CD14-positive monocyte (primary cell): ENCODE data around the gene RTRAF. TPM values are rescaled to one million over a fixed set of nuclear protein-coding genes. Genes with fewer than 3 reads are reported as not detected.

Source experiments
- DNase-seq, 3 donors: peaks; one replicate each; pipeline ENCODE4 v3.0.0-alpha.2; 2011 to 2022
- H2AFZ ChIP-seq: 2 replicates; pipeline ENCODE4 v1.6.0; 2012; ENCODE audit warnings: mild to moderate bottlenecking, low read depth, low read length, inconsistent platforms; ENCODE audit not compliant: insufficient read depth, poor library complexity, severe bottlenecking
- H3K27ac ChIP-seq, 2 donors: 1 replicate in 1 of 2; 2 replicates in 1 of 2; pipeline ENCODE4 v1.5.1; 2012 to 2013; ENCODE audit warnings: low read length in 2 of 2, control low read depth in 1 of 2, inconsistent platforms in 1 of 2, low read depth in 1 of 2, mild to moderate bottlenecking in 1 of 2
- H3K27me3 ChIP-seq, 2 donors: one replicate each; pipeline versions ENCODE4 v1.6.0 to v1.6.1; 2011 to 2013; ENCODE audit warnings: low read length in 2 of 2; ENCODE audit not compliant: control insufficient read depth in 2 of 2, insufficient read depth in 2 of 2
- H3K36me3 ChIP-seq, 2 donors: replicated peaks in 1 of 2; 1 replicate in 1 of 2; 2 replicates in 1 of 2; pipeline versions ENCODE4 v1.5.1 to v1.6.1; 2012 to 2013; ENCODE audit warnings: low read length in 2 of 2, control low read depth in 1 of 2, inconsistent platforms in 1 of 2, mild to moderate bottlenecking in 1 of 2; ENCODE audit not compliant: insufficient read depth in 2 of 2, control insufficient read depth in 1 of 2
- H3K4me1 ChIP-seq, 2 donors: 1 replicate in 1 of 2; 2 replicates in 1 of 2; pipeline versions ENCODE4 v1.5.1 to v1.6.1; 2012 to 2013; ENCODE audit warnings: low read length in 2 of 2, control low read depth in 1 of 2, inconsistent platforms in 1 of 2, mild to moderate bottlenecking in 1 of 2, moderate library complexity in 1 of 2; ENCODE audit not compliant: insufficient read depth in 2 of 2, control insufficient read depth in 1 of 2
- H3K4me2 ChIP-seq: replicated peaks from 2 replicates; pipeline ENCODE3; 2012; ENCODE audit warnings: low read length, moderate library complexity, mild to moderate bottlenecking; ENCODE audit not compliant: poor library complexity, severe bottlenecking; ENCODE audit errors: extremely low read depth
- H3K4me3 ChIP-seq, 3 experiments: fragments of 200-600 bp in 1 of 3; sonication (generic) in 1 of 3; replicated peaks in 1 of 3; 1 replicate in 2 of 3; 2 replicates in 1 of 3; pipeline ENCODE4 v1.5.1; 2011 to 2013; ENCODE audit warnings: low read length in 3 of 3, mild to moderate bottlenecking in 3 of 3, control low read depth in 2 of 3, low read depth in 2 of 3, inconsistent platforms in 1 of 3, moderate library complexity in 1 of 3
- H3K79me2 ChIP-seq: 2 replicates; pipeline ENCODE4 v1.6.0; 2012; ENCODE audit warnings: mild to moderate bottlenecking, control low read depth, inconsistent platforms, low read length, moderate library complexity; ENCODE audit not compliant: insufficient read depth
- H3K9ac ChIP-seq: 2 replicates; pipeline ENCODE4 v1.6.0; 2017; ENCODE audit warnings: low read length, mild to moderate bottlenecking; ENCODE audit not compliant: insufficient read depth, poor library complexity, severe bottlenecking
- H3K9me3 ChIP-seq, 2 donors: replicated peaks in 1 of 2; 1 replicate in 1 of 2; 2 replicates in 1 of 2; pipeline versions ENCODE4 v1.5.1 to v1.6.1; 2012 to 2013; ENCODE audit warnings: low read length in 2 of 2, control low read depth in 1 of 2; ENCODE audit not compliant: control insufficient read depth in 1 of 2, insufficient read depth in 1 of 2
- H4K20me1 ChIP-seq: 2 replicates; pipeline ENCODE4 v1.6.0; 2012; ENCODE audit warnings: mild to moderate bottlenecking, low read length, control low read depth, moderate library complexity; ENCODE audit not compliant: insufficient read depth
- H3K27ac Mint-ChIP-seq, 7 donors: one replicate each; pipeline ENCODE4 v1.8.0; 2020; ENCODE audit warnings: mild to moderate bottlenecking in 7 of 7, mixed read lengths in 7 of 7, moderate library complexity in 6 of 7, inconsistent platforms in 2 of 7
- H3K27me3 Mint-ChIP-seq, 3 donors: one replicate each; pipeline ENCODE4 v1.8.0; 2021 to 2022; ENCODE audit warnings: low read depth in 3 of 3, mild to moderate bottlenecking in 3 of 3, mixed read lengths in 3 of 3, moderate library complexity in 3 of 3, inconsistent platforms in 1 of 3
- H3K36me3 Mint-ChIP-seq, 2 donors: one replicate each; pipeline ENCODE4 v1.8.0; 2020; ENCODE audit warnings: mixed read lengths in 2 of 2, inconsistent platforms in 1 of 2, mild to moderate bottlenecking in 1 of 2
- H3K4me1 Mint-ChIP-seq: one replicate; pipeline ENCODE4 v1.8.0; 2020; ENCODE audit warnings: mild to moderate bottlenecking, mixed read lengths
- H3K4me3 Mint-ChIP-seq, 2 donors: one replicate each; pipeline ENCODE4 v1.8.0; 2020; ENCODE audit warnings: mild to moderate bottlenecking in 2 of 2, mixed read lengths in 2 of 2, moderate library complexity in 1 of 2
- H3K9me3 Mint-ChIP-seq, 7 donors: one replicate each; pipeline ENCODE4 v1.8.0; 2020 to 2022; ENCODE audit warnings: mixed read lengths in 7 of 7, mild to moderate bottlenecking in 6 of 7, moderate library complexity in 6 of 7, inconsistent platforms in 2 of 7
- WGBS: methylation state at CpG from one replicate; pipeline ENCODE4 v1.1.5; 2013; ENCODE audit warnings: missing lambda C conversion rate; ENCODE audit not compliant: insufficient coverage; 5-methylcytosine and 5-hydroxymethylcytosine counted together
- intact Hi-C, 2 donors: fragments of 100-400 bp; cut with micrococcal nuclease; formaldehyde crosslinking; loops; one replicate each; pipeline versions ENCODE4 v1.15.0 to v1.15.1; 2023
- polyA plus RNA-seq, 3 donors: library from polyadenylated mRNA; depleted of rRNA in 1 of 3; unstranded in 2 of 3; stranded (reverse) in 1 of 3; fragments of 300-500 nt in 2 of 3; fragments of >200 nt in 1 of 3; fragmentation: Illumina TruSeq in 2 of 3; gene quantifications; 1 replicate in 2 of 3; 2 replicates in 1 of 3; pipeline ENCODE4 v1.2.3, GENCODE V29; 2012 to 2021
- TF ChIP-seq, protein P1 (sequence below): fragments of 200-600 bp; IDR thresholded peaks from one replicate; pipeline ENCODE4 v1.8.0; 2022; ENCODE audit warnings: antibody characterized with exemption, mild to moderate bottlenecking

RTRAF gene
- polyA plus RNA-seq, 3 donors: 51.6 to 152 (median 149) TPM

DNA sequence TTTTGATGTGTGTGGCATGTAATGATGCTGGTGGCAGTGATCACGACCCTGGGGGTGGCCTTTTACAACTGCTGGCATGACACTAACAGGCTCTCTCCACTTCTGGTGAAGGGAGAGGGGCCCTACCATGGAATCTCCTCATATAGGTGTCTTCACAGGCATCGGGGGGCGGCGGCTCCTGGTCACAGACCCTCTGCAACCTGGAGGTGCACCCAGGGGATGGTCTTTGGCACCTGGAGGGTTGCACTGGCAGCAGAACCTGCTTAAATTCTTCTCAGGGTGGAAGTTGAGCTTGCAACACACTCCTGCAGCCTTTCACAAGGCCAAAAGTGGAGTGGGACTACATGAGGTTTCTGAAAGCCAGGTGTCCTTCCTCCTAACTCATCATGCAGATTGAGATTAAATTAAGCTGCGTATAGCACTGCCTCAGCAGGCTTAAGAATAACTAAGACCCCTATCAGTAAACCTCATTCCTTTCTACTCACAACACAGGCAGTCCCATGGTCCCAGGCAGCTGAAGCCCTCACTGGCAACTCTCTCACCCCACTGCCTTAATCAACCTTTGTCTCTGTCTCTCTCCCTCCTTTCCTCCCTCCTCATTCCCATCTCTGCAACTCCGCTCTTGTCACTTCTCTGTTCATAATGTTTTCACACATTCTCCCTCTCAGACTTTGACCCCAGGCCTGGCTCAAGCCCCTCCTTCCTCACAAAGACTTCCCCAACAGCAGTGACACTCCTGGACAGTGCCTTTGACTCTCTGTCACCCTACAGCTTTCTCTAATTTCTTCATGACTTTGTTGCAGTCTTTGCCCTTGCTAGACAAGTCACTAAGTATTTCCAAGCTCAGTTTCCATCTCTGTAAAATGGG is 60.6 kb downstream of the RTRAF start:
- Mint-ChIP-seq H3K9me3 (peaks cover 0 to 1% (median 0%) of the 10 kb centered on the region in 7 donors), H3K4me3 (no peak overlapping the region), H3K4me1 (no peaks in the 10 kb centered on the region), H3K27me3 (peaks cover 1 to 6% (median 2%) of the 10 kb centered on the region in 3 donors), H3K36me3 (no peaks in the 10 kb centered on the region), H3K27ac (no peak overlapping the region)
- Histone ChIP-seq H3K9ac (no peak overlapping the region), H3K4me1 (no peaks in the 10 kb centered on the region), H3K36me3 (no peaks in the 10 kb centered on the region), H4K20me1 (no peaks in the 10 kb centered on the region), H3K79me2 (no peaks in the 10 kb centered on the region), H2AFZ (no peak overlapping the region), H3K4me2 (no peak overlapping the region), H3K27me3 (no peaks in the 10 kb centered on the region), H3K9me3 (no peaks in the 10 kb centered on the region), H3K4me3 (no peak overlapping the region), H3K27ac (no peak overlapping the region)
- no peak for DNase-seq
- 73% methylated on average over 6 of the region's 6 CpGs for WGBS
- intact Hi-C loops: no loop called here
- TF ChIP-seq, protein P1, sequence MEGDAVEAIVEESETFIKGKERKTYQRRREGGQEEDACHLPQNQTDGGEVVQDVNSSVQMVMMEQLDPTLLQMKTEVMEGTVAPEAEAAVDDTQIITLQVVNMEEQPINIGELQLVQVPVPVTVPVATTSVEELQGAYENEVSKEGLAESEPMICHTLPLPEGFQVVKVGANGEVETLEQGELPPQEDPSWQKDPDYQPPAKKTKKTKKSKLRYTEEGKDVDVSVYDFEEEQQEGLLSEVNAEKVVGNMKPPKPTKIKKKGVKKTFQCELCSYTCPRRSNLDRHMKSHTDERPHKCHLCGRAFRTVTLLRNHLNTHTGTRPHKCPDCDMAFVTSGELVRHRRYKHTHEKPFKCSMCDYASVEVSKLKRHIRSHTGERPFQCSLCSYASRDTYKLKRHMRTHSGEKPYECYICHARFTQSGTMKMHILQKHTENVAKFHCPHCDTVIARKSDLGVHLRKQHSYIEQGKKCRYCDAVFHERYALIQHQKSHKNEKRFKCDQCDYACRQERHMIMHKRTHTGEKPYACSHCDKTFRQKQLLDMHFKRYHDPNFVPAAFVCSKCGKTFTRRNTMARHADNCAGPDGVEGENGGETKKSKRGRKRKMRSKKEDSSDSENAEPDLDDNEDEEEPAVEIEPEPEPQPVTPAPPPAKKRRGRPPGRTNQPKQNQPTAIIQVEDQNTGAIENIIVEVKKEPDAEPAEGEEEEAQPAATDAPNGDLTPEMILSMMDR: no peak

GRCh38 chr14:52051251-52051650 is 61.9 kb downstream of the RTRAF start:
- H3K27me3 Mint-ChIP-seq: peaks cover 1 to 8% (median 2%) of the 10 kb centered on the region in 3 donors
- intact Hi-C loops: no loop called here
- H3K4me3 ChIP-seq: no peak overlapping the region
- H3K36me3 ChIP-seq: no peaks in the 10 kb centered on the region
- H3K4me1 Mint-ChIP-seq: no peaks in the 10 kb centered on the region
- no peak overlapping the region for H3K4me3 Mint-ChIP-seq
- H3K27ac Mint-ChIP-seq: no peak overlapping the region
- H3K4me2 ChIP-seq: no peak overlapping the region
- TF ChIP-seq, protein P1: no peak
- no peaks in the 10 kb centered on the region for H3K4me1 ChIP-seq
- no peaks in the 10 kb centered on the region for H3K36me3 Mint-ChIP-seq
- peaks cover 0 to 1% (median 0%) of the 10 kb centered on the region in 7 donors for H3K9me3 Mint-ChIP-seq
- no peaks in the 10 kb centered on the region for H4K20me1 ChIP-seq
- H3K79me2 ChIP-seq: no peaks in the 10 kb centered on the region
- H3K9ac ChIP-seq: no peak overlapping the region
- DNase-seq: no peak
- no peaks in the 10 kb centered on the region for H3K9me3 ChIP-seq
- H3K27ac ChIP-seq: no peak overlapping the region
- WGBS: 91% methylated on average over 3 of the region's 3 CpGs
- H3K27me3 ChIP-seq: no peaks in the 10 kb centered on the region
- H2AFZ ChIP-seq: no peak overlapping the region
